CD4-positive, alpha-beta T cell (primary cell): ENCODE measurements around the gene SOWAHA. TPM values are rescaled to one million over a fixed set of nuclear protein-coding genes. Genes with fewer than 3 reads are reported as not detected.

Source experiments
- ATAC-seq: fragments of 200-7000 bp; cut with Tn5 transposase; one replicate; pipeline ENCODE4 v1.10.0; 2022; ENCODE audit warnings: mild to moderate bottlenecking; ENCODE audit not compliant: poor library complexity
- CTCF ChIA-PET: fragments of 350-600 bp; sonication (Branson Sonifier 250); formaldehyde crosslinking; loops from one replicate; lab custom pipeline; 2021; ENCODE audit warnings: antibody characterized with exemption, inconsistent platforms; lab: Charles Lee
- POLR2A ChIA-PET: fragments of 350-600 bp; sonication (Branson Sonifier 250); formaldehyde crosslinking; loops from one replicate; lab custom pipeline; 2021; ENCODE audit warnings: antibody characterized with exemption, inconsistent platforms; lab: Charles Lee
- DNase-seq, 14 experiments: peaks; one replicate each; pipeline ENCODE4 v3.0.0-alpha.2; 2013 to 2020; ENCODE audit warnings: mixed read lengths in 2 of 14
- H3K27ac ChIP-seq, 2 donors: one replicate each; pipeline versions ENCODE4 v1.5.1 to v1.7.0; 2013; ENCODE audit warnings: low read length in 2 of 2, low read depth in 1 of 2, mild to moderate bottlenecking in 1 of 2
- H3K27me3 ChIP-seq, 2 experiments: 1 replicate in 1 of 2; 2 replicates in 1 of 2; pipeline versions ENCODE4 v1.6.1 to v1.7.0; 2013; ENCODE audit warnings: low read length in 2 of 2, control low read depth in 1 of 2, mild to moderate bottlenecking in 1 of 2, moderate library complexity in 1 of 2; ENCODE audit not compliant: insufficient read depth in 2 of 2, control insufficient read depth in 1 of 2
- H3K36me3 ChIP-seq: one replicate; pipeline ENCODE4 v1.6.1; 2013; ENCODE audit warnings: low read length, control low read depth; ENCODE audit not compliant: insufficient read depth
- H3K4me1 ChIP-seq: one replicate; pipeline ENCODE4 v1.6.1; 2013; ENCODE audit warnings: low read length, control low read depth; ENCODE audit not compliant: insufficient read depth
- H3K4me3 ChIP-seq: one replicate; pipeline ENCODE4 v1.5.1; 2013; ENCODE audit warnings: mild to moderate bottlenecking, low read length, moderate library complexity
- H3K9me3 ChIP-seq, 2 experiments: 1 replicate in 1 of 2; 2 replicates in 1 of 2; pipeline versions ENCODE4 v1.6.1 to v1.7.0; 2013; ENCODE audit warnings: low read length in 2 of 2, mild to moderate bottlenecking in 2 of 2, control low read depth in 1 of 2, moderate library complexity in 1 of 2; ENCODE audit not compliant: control insufficient read depth in 1 of 2, insufficient read depth in 1 of 2
- H3K27ac Mint-ChIP-seq: one replicate; pipeline ENCODE4 v1.8.0; 2020; ENCODE audit warnings: mixed read lengths
- H3K27me3 Mint-ChIP-seq: one replicate; pipeline ENCODE4 v1.8.0; 2021; ENCODE audit warnings: mixed read lengths
- H3K36me3 Mint-ChIP-seq: one replicate; pipeline ENCODE4 v1.8.0; 2021; ENCODE audit warnings: low read depth, mixed read lengths
- H3K4me1 Mint-ChIP-seq: one replicate; pipeline ENCODE4 v1.8.0; 2021; ENCODE audit warnings: low read depth, mixed read lengths
- H3K4me3 Mint-ChIP-seq: one replicate; pipeline ENCODE4 v1.8.0; 2020; ENCODE audit warnings: mild to moderate bottlenecking, mixed read lengths
- H3K9me3 Mint-ChIP-seq: one replicate; pipeline ENCODE4 v1.8.0; 2020; ENCODE audit warnings: mixed read lengths
- CTCF ChIP-seq: fragments of 200-600 bp; IDR thresholded peaks from one replicate; pipeline ENCODE4 v1.8.0; 2022; ENCODE audit warnings: antibody characterized with exemption, mild to moderate bottlenecking
- intact Hi-C, 2 experiments: fragments of 100-400 bp; cut with DNase I in 1 of 2; cut with micrococcal nuclease in 1 of 2; formaldehyde crosslinking; loops; one replicate each; pipeline versions ENCODE4 v1.15.1 to v1.9.0; 2023 to 2025; cut with DNase I, micrococcal nuclease
- total RNA-seq, 174 experiments: library from RNA in 2 of 174; stranded (reverse) in 2 of 174; gene quantifications; one replicate each; pipeline ENCODE4 v1.2.3 and lab custom pipeline; 2021 to 2026

SOWAHA gene
- total RNA-seq, 2 experiments from 2014 or later = not detected

GRCh38 chr5:132779961-132780360, 33.1 kb upstream of the SOWAHA start:
- POLR2A ChIA-PET = no interaction called here
- CTCF ChIA-PET = no interaction called here
- no peak for TF ChIP-seq CTCF

GRCh38 chr5:132780577-132780976, 32.5 kb upstream of the SOWAHA start:
- Histone ChIP-seq H3K4me1 (peaks cover 20% of the 10 kb centered on the region), H3K9me3 (no peaks in the 10 kb centered on the region), H3K27me3 (peaks cover 10 to 45% of the 10 kb centered on the region in 2 experiments), H3K27ac (no peak overlapping the region), H3K36me3 (no peaks in the 10 kb centered on the region), H3K4me3 (no peak overlapping the region)
- Mint-ChIP-seq H3K36me3 (no peaks in the 10 kb centered on the region), H3K9me3 (no peaks in the 10 kb centered on the region), H3K4me1 (peaks cover 25% of the 10 kb centered on the region), H3K27ac (no peak overlapping the region), H3K27me3 (peaks cover 58% of the 10 kb centered on the region), H3K4me3 (peak overlapping the region; percentile 57)
- ChIA-PET POLR2A (no interaction called here), CTCF (no interaction called here)
- DNase-seq = no peak
- no peak for ATAC-seq
- intact Hi-C loops = no loop called here
- no peak for TF ChIP-seq CTCF

More at GRCh38 chr5:132779961-132780360, 33.1 kb upstream of the SOWAHA start:
- Histone ChIP-seq H3K27ac (no peak overlapping the region), H3K4me3 (no peak overlapping the region), H3K27me3 (peaks cover 10 to 39% of the 10 kb centered on the region in 2 experiments), H3K36me3 (no peaks in the 10 kb centered on the region), H3K4me1 (peaks cover 23% of the 10 kb centered on the region), H3K9me3 (no peaks in the 10 kb centered on the region)
- Mint-ChIP-seq H3K36me3 (no peaks in the 10 kb centered on the region), H3K9me3 (no peaks in the 10 kb centered on the region), H3K4me3 (peak overlapping the region; percentile 21), H3K4me1 (peaks cover 25% of the 10 kb centered on the region), H3K27me3 (peaks cover 56% of the 10 kb centered on the region), H3K27ac (no peak overlapping the region)
- intact Hi-C loops = no loop called here
- DNase-seq = no peak
- ATAC-seq = no peak

DNA sequence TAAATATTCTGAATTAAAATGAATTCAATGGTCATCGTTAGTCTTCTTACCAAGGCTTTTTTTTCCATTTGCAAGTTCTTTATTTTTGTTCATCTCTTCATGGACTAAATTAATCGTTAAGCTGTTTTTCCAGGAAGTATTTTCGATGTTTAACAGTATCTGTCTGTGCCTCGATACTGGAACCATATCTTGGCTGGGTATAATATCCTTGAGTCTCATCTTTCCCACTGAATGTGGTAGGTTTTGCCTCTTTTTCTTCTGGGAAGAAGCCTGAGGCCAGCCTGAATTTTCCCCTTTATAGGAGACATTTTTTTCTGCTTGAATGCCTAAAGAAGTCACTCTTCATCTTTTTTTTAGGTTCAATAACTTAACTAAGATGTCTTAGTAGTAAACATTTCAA, 32.1 kb upstream of the SOWAHA start:
- CTCF ChIA-PET = interaction anchor here (0.8 kb wide), 1 partner anchor 37 kb away, joined by 3 read pairs; no protein-coding TSS in a partner anchor
- Histone ChIP-seq H3K27me3 (peaks cover 10 to 48% of the 10 kb centered on the region in 2 experiments), H3K36me3 (no peaks in the 10 kb centered on the region), H3K4me3 (no peak overlapping the region), H3K27ac (no peak overlapping the region), H3K9me3 (no peaks in the 10 kb centered on the region), H3K4me1 (peaks cover 17% of the 10 kb centered on the region)
- DNase-seq (no peak), ATAC-seq (no peak)
- no peak for TF ChIP-seq CTCF
- Mint-ChIP-seq H3K36me3 (no peaks in the 10 kb centered on the region), H3K9me3 (no peaks in the 10 kb centered on the region), H3K27ac (no peak overlapping the region), H3K27me3 (peaks cover 60% of the 10 kb centered on the region), H3K4me1 (peaks cover 23% of the 10 kb centered on the region), H3K4me3 (peak overlapping the region; percentile 57)
- POLR2A ChIA-PET = no interaction called here
- intact Hi-C loops = no loop called here
